HepG2 (cell line): ENCODE measurements around the gene PLXNC1. TPM values are rescaled to one million over a fixed set of nuclear protein-coding genes. Genes with fewer than 3 reads are reported as not detected.
A peak's percentile ranks its signal among the peaks of the same experiment; 100 is the strongest.

Source experiments
- ATF7-NPFF ChIP-seq: sonication (generic); formaldehyde crosslinking; IDR thresholded peaks from 2 replicates; pipeline ENCODE4 v1.8.1; 2023; ENCODE audit warnings: mild to moderate bottlenecking, low read depth, missing genetic modification reagents, moderate library complexity
- FOXJ3 ChIP-seq: sonication (generic); formaldehyde crosslinking; IDR thresholded peaks from 2 replicates; pipeline ENCODE4 v1.4.0; 2020; ENCODE audit warnings: missing genetic modification reagents, mild to moderate bottlenecking, borderline replicate concordance
- HCFC1 ChIP-seq: fragments of 150-350 bp; IDR thresholded peaks from 2 replicates; pipeline ENCODE4 v1.6.1; 2014; ENCODE audit warnings: low read depth, low read length
- JUNB ChIP-seq: sonication (generic); formaldehyde crosslinking; IDR thresholded peaks from 2 replicates; pipeline ENCODE4 v1.8.0; 2022; ENCODE audit warnings: missing genetic modification reagents, mild to moderate bottlenecking, borderline replicate concordance
- KDM4B ChIP-seq: sonication (generic); formaldehyde crosslinking; IDR thresholded peaks from 2 replicates; pipeline ENCODE4 v1.4.0; 2020; ENCODE audit warnings: missing genetic modification reagents
- NCOR1 ChIP-seq: fragments of 200-600 bp; sonication (generic); IDR thresholded peaks from 2 replicates; pipeline ENCODE4 v1.7.0; 2017; ENCODE audit warnings: antibody characterized with exemption, low read length, borderline replicate concordance
- NR2F1 ChIP-seq, 2 experiments: fragments of 450-650 bp in 1 of 2; formaldehyde crosslinking in 1 of 2; IDR thresholded peaks; 2 replicates each; pipeline versions ENCODE4 v1.5.0 to v1.6.1; 2016 to 2020; ENCODE audit warnings: mild to moderate bottlenecking in 1 of 2, missing compliant biosample characterization in 1 of 2, missing genetic modification reagents in 1 of 2, moderate library complexity in 1 of 2
- NRL ChIP-seq: sonication (generic); formaldehyde crosslinking; IDR thresholded peaks from 2 replicates; pipeline ENCODE4 v1.5.0; 2020; ENCODE audit warnings: missing genetic modification reagents, mild to moderate bottlenecking, moderate library complexity, borderline replicate concordance
- ZC3H13 ChIP-seq: sonication (generic); formaldehyde crosslinking; IDR thresholded peaks from 2 replicates; pipeline ENCODE4 v1.8.1; 2023; ENCODE audit warnings: mild to moderate bottlenecking, missing genetic modification reagents, moderate library complexity
- ZNF143 ChIP-seq: sonication (generic); formaldehyde crosslinking; IDR thresholded peaks from 2 replicates; pipeline ENCODE4 v1.4.0; 2020; ENCODE audit warnings: missing genetic modification reagents
- ZNF496 ChIP-seq: sonication (generic); formaldehyde crosslinking; IDR thresholded peaks from 2 replicates; pipeline ENCODE4 v1.8.1; 2023; ENCODE audit warnings: mild to moderate bottlenecking, moderate library complexity, missing genetic modification reagents; ENCODE audit not compliant: insufficient replicate concordance
- ZNF788 ChIP-seq: sonication (generic); formaldehyde crosslinking; IDR thresholded peaks from 2 replicates; pipeline ENCODE4 v1.5.0; 2020; ENCODE audit warnings: mild to moderate bottlenecking, missing genetic modification reagents, borderline replicate concordance
- ZSCAN25 ChIP-seq: sonication (generic); formaldehyde crosslinking; IDR thresholded peaks from 2 replicates; pipeline ENCODE4 v1.8.0; 2022; ENCODE audit warnings: mild to moderate bottlenecking, missing genetic modification reagents
- polyA plus RNA-seq, 8 experiments: library from polyadenylated mRNA; depleted of rRNA in 3 of 8; stranded (reverse) in 7 of 8; unstranded in 1 of 8; fragments of >200 nt; fragmentation: Illumina TruSeq in 4 of 8; extraction: Trizol in 4 of 8; gene quantifications; 2 replicates each; pipeline versions ENCODE4 v1.2.1 to v1.2.3, GENCODE V29; 2011 to 2016; ENCODE audit warnings: low read depth in 4 of 8, missing spikeins in 1 of 8, mixed read lengths in 1 of 8; ENCODE audit not compliant: insufficient read depth in 1 of 8
- total RNA-seq, 5 experiments: library from RNA; depleted of rRNA; stranded (reverse); fragments of >200 nt; fragmentation: Illumina TruSeq; extraction: Trizol; gene quantifications; 2 replicates each; pipeline ENCODE4 v1.2.3, GENCODE V29; 2016; ENCODE audit warnings: low read depth in 1 of 5
- TF ChIP-seq, protein P1 (sequence below): sonication (generic); formaldehyde crosslinking; IDR thresholded peaks from 2 replicates; pipeline ENCODE4 v1.4.0; 2020; ENCODE audit warnings: missing genetic modification reagents; ENCODE audit errors: not compliant biosample characterization
- TF ChIP-seq, protein P2 (sequence below): sonication (generic); formaldehyde crosslinking; IDR thresholded peaks from 2 replicates; pipeline ENCODE4 v1.8.0; 2022; ENCODE audit warnings: missing genetic modification reagents, mild to moderate bottlenecking, inconsistent platforms, borderline replicate concordance
- TF ChIP-seq, protein P3 (sequence below): sonication (generic); formaldehyde crosslinking; IDR thresholded peaks from 2 replicates; pipeline ENCODE4; 2020; ENCODE audit warnings: missing genetic modification reagents, mild to moderate bottlenecking, borderline replicate concordance
- TF ChIP-seq, protein P4 (sequence below): sonication (generic); formaldehyde crosslinking; IDR thresholded peaks from 2 replicates; pipeline ENCODE4 v1.5.1; 2020; ENCODE audit warnings: mild to moderate bottlenecking, missing genetic modification reagents, borderline replicate concordance
- TF ChIP-seq, protein P5 (sequence below): sonication (generic); formaldehyde crosslinking; IDR thresholded peaks from 2 replicates; pipeline ENCODE4 v1.8.1; 2023; ENCODE audit warnings: mild to moderate bottlenecking, missing genetic modification reagents
- TF ChIP-seq, protein P6 (sequence below): IDR thresholded peaks from 2 replicates; pipeline ENCODE4 v1.6.1; 2018; ENCODE audit warnings: missing genetic modification reagents, mild to moderate bottlenecking, missing compliant biosample characterization
- TF ChIP-seq, protein P7 (sequence below): sonication (generic); formaldehyde crosslinking; IDR thresholded peaks from 2 replicates; pipeline ENCODE4 v1.8.0; 2023; ENCODE audit warnings: mild to moderate bottlenecking, missing genetic modification reagents

Gene PLXNC1
- total and polyA plus RNA-seq, 2 of the 13 experiments (the other 11 are each of a cell fraction or from before 2014, with no cell fraction given): 6.6 to 11.2 TPM

DNA sequence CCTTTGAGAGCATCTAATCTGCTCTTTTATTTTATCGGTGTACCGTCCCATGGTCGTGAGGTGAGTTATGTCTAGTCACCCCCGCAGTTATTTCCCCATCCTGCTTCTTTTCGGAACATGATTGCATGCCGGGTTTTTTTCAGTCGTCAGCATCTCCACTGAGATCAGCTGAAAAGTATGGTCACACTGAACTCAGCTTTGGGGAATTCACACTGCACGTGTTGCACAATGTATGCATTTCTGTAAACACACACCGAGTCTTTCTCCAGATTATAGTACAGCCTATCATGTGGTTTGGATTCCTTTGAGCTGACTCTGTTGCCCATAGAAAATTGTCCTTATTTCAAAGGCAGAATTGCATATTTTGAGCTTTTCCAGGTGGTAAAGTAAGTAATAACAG lies 24.6 kb downstream of the PLXNC1 start (continued):
- TF ChIP-seq ZNF496 (CRISPR knock-in tag) (no peak), ZC3H13 (CRISPR knock-in tag) (no peak), JUNB (CRISPR knock-in tag) (no peak), NR2F1 (CRISPR knock-in tag; IDR thresholded peaks at IDR 0.05) (no peak), HCFC1 (no peak), NCOR1 (no peak; the same call in 1 of the 2 replicates), NRL (CRISPR knock-in tag) (no peak), ZNF788 (CRISPR knock-in tag) (no peak), KDM4B (CRISPR knock-in tag) (peak; percentile 79), FOXJ3 (CRISPR knock-in tag) (peak; percentile 56; the same call in 1 of the 2 replicates), ZNF143 (CRISPR knock-in tag) (no peak), ATF7-NPFF (no peak), ZSCAN25 (no peak)
- TF ChIP-seq, protein P1, sequence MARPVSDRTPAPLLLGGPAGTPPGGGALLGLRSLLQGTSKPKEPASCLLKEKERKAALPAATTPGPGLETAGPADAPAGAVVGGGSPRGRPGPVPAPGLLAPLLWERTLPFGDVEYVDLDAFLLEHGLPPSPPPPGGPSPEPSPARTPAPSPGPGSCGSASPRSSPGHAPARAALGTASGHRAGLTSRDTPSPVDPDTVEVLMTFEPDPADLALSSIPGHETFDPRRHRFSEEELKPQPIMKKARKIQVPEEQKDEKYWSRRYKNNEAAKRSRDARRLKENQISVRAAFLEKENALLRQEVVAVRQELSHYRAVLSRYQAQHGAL: no peak
- TF ChIP-seq, protein P2, sequence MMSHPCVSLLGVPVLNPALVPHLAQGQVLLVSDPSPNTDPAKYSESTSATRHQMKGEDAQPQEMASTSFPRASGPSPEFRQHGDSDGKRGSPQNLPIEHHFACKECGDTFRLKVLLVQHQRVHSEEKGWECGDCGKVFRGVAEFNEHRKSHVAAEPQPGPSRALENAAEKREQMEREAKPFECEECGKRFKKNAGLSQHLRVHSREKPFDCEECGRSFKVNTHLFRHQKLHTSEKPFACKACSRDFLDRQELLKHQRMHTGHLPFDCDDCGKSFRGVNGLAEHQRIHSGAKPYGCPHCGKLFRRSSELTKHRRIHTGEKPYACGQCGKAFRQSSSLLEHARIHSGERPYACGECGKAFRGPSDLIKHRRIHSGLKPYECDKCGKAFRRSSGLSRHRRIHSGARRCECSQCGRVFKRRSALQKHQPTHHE (CRISPR knock-in tag): no peak
- TF ChIP-seq, protein P3, sequence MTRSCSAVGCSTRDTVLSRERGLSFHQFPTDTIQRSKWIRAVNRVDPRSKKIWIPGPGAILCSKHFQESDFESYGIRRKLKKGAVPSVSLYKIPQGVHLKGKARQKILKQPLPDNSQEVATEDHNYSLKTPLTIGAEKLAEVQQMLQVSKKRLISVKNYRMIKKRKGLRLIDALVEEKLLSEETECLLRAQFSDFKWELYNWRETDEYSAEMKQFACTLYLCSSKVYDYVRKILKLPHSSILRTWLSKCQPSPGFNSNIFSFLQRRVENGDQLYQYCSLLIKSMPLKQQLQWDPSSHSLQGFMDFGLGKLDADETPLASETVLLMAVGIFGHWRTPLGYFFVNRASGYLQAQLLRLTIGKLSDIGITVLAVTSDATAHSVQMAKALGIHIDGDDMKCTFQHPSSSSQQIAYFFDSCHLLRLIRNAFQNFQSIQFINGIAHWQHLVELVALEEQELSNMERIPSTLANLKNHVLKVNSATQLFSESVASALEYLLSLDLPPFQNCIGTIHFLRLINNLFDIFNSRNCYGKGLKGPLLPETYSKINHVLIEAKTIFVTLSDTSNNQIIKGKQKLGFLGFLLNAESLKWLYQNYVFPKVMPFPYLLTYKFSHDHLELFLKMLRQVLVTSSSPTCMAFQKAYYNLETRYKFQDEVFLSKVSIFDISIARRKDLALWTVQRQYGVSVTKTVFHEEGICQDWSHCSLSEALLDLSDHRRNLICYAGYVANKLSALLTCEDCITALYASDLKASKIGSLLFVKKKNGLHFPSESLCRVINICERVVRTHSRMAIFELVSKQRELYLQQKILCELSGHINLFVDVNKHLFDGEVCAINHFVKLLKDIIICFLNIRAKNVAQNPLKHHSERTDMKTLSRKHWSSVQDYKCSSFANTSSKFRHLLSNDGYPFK (CRISPR knock-in tag): no peak
- TF ChIP-seq, protein P4, sequence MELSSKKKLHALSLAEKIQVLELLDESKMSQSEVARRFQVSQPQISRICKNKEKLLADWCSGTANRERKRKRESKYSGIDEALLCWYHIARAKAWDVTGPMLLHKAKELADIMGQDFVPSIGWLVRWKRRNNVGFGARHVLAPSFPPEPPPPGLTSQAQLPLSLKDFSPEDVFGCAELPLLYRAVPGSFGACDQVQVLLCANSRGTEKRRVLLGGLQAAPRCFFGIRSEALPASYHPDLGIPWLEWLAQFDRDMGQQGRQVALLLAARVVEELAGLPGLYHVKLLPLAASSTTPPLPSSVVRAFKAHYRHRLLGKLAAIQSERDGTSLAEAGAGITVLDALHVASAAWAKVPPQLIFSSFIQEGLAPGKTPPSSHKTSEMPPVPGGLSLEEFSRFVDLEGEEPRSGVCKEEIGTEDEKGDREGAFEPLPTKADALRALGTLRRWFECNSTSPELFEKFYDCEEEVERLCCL: no peak
- TF ChIP-seq, protein P5, sequence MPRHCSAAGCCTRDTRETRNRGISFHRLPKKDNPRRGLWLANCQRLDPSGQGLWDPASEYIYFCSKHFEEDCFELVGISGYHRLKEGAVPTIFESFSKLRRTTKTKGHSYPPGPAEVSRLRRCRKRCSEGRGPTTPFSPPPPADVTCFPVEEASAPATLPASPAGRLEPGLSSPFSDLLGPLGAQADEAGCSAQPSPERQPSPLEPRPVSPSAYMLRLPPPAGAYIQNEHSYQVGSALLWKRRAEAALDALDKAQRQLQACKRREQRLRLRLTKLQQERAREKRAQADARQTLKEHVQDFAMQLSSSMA (CRISPR knock-in tag): no peak
- TF ChIP-seq, protein P6, sequence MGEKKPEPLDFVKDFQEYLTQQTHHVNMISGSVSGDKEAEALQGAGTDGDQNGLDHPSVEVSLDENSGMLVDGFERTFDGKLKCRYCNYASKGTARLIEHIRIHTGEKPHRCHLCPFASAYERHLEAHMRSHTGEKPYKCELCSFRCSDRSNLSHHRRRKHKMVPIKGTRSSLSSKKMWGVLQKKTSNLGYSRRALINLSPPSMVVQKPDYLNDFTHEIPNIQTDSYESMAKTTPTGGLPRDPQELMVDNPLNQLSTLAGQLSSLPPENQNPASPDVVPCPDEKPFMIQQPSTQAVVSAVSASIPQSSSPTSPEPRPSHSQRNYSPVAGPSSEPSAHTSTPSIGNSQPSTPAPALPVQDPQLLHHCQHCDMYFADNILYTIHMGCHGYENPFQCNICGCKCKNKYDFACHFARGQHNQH (CRISPR knock-in tag): 0 out of 2 replicates have a peak, but pooled peaks have one; percentile 43
- TF ChIP-seq, protein P7, sequence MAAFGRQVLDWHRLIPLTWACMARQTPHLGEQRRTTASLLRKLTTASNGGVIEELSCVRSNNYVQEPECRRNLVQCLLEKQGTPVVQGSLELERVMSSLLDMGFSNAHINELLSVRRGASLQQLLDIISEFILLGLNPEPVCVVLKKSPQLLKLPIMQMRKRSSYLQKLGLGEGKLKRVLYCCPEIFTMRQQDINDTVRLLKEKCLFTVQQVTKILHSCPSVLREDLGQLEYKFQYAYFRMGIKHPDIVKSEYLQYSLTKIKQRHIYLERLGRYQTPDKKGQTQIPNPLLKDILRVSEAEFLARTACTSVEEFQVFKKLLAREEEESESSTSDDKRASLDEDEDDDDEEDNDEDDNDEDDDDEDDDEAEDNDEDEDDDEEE (CRISPR knock-in tag): no peak
